GM23338 (cell line): ENCODE results near the gene OTOA. TPM values are rescaled to one million over a fixed set of nuclear protein-coding genes. Genes with fewer than 3 reads are reported as not detected.
"Not testable (repeated sequence)": the region's sequence is repeated elsewhere in the genome, so short reads cannot be mapped to it uniquely, and the experiment has no call there.

Source experiments
- ATAC-seq: fragments of 200-7000 bp; cut with Tn5 transposase; 3 replicates; pipeline ENCODE4 v1.9.1; 2020
- DNase-seq: peaks from one replicate; pipeline ENCODE4 v3.0.0-alpha.2; 2015; ENCODE audit warnings: low spot score
- H2AFZ ChIP-seq: fragments of 200-600 bp; sonication (generic); 2 replicates; pipeline ENCODE4 v1.8.0; 2016; ENCODE audit warnings: antibody characterized with exemption, mild to moderate bottlenecking, moderate library complexity
- H3F3A ChIP-seq: fragments of 200-600 bp; sonication (generic); replicated peaks from 2 replicates; pipeline ENCODE4 v1.8.0; 2017; ENCODE audit warnings: antibody characterized with exemption, mixed run types, low read depth
- H3K27ac ChIP-seq: fragments of 200-600 bp; sonication (generic); 2 replicates; pipeline ENCODE4 v1.6.1; 2016; ENCODE audit warnings: low read depth
- H3K27me3 ChIP-seq: fragments of 200-600 bp; sonication (generic); 2 replicates; pipeline ENCODE4 v1.8.0; 2016; ENCODE audit warnings: mild to moderate bottlenecking, mixed run types, moderate library complexity; ENCODE audit not compliant: insufficient read depth
- H3K36me3 ChIP-seq: fragments of 200-600 bp; sonication (generic); 2 replicates; pipeline ENCODE4 v1.8.0; 2016; ENCODE audit warnings: mild to moderate bottlenecking; ENCODE audit not compliant: insufficient read depth
- H3K4me1 ChIP-seq: fragments of 200-600 bp; sonication (generic); 2 replicates; pipeline ENCODE4 v1.8.0; 2016; ENCODE audit warnings: mild to moderate bottlenecking, moderate library complexity; ENCODE audit not compliant: insufficient read depth
- H3K4me2 ChIP-seq: fragments of 200-600 bp; sonication (generic); 2 replicates; pipeline ENCODE4 v1.7.1; 2017; ENCODE audit warnings: mixed run types
- H3K4me3 ChIP-seq: fragments of 200-600 bp; sonication (generic); 2 replicates; pipeline ENCODE4 v1.6.1; 2016; ENCODE audit warnings: mixed run types
- H3K79me2 ChIP-seq: fragments of 200-600 bp; sonication (generic); replicated peaks from 2 replicates; pipeline ENCODE4 v1.8.0; 2017; ENCODE audit warnings: mild to moderate bottlenecking; ENCODE audit not compliant: insufficient read depth
- H3K9me2 ChIP-seq: fragments of 200-600 bp; sonication (generic); 2 replicates; pipeline ENCODE4 v1.8.0; 2017; ENCODE audit not compliant: insufficient read depth
- H4K20me1 ChIP-seq: fragments of 200-600 bp; sonication (generic); replicated peaks from 2 replicates; pipeline ENCODE4 v1.8.0; 2017; ENCODE audit warnings: mild to moderate bottlenecking; ENCODE audit not compliant: insufficient read depth
- H3K27ac Mint-ChIP-seq: 2 replicates; pipeline ENCODE4 v1.8.0; 2020; ENCODE audit warnings: inconsistent platforms, mild to moderate bottlenecking, moderate library complexity, mixed read lengths
- H3K27me3 Mint-ChIP-seq: 3 replicates; pipeline ENCODE4 v1.8.0; 2022; ENCODE audit warnings: low read depth, mild to moderate bottlenecking, moderate library complexity, mixed read lengths, inconsistent platforms; ENCODE audit not compliant: insufficient read depth, poor library complexity
- H3K36me3 Mint-ChIP-seq: 3 replicates; pipeline ENCODE4 v1.8.0; 2021; ENCODE audit warnings: low read depth, mild to moderate bottlenecking, inconsistent platforms, moderate library complexity, mixed read lengths
- H3K4me1 Mint-ChIP-seq: 3 replicates; pipeline ENCODE4 v1.8.0; 2020; ENCODE audit warnings: mild to moderate bottlenecking, inconsistent platforms, mixed read lengths
- H3K4me3 Mint-ChIP-seq: 3 replicates; pipeline ENCODE4 v1.8.0; 2021; ENCODE audit warnings: moderate library complexity, mild to moderate bottlenecking, inconsistent platforms, mixed read lengths
- H3K9me3 Mint-ChIP-seq: 3 replicates; pipeline ENCODE4 v1.8.0; 2020; ENCODE audit warnings: moderate library complexity, mild to moderate bottlenecking, inconsistent platforms, mixed read lengths
- CTCF ChIP-seq, 2 experiments: fragments of 200-600 bp in 1 of 2; sonication (generic) in 1 of 2; conservative IDR thresholded peaks; 2 replicates each; pipeline versions ENCODE4 v1.5.1 to v1.6.1; 2016 to 2017; ENCODE audit warnings: antibody characterized with exemption in 2 of 2, low read depth in 2 of 2, mild to moderate bottlenecking in 2 of 2, moderate library complexity in 1 of 2
- ETS1 ChIP-seq: IDR thresholded peaks from 2 replicates; pipeline ENCODE4 v1.6.1; 2016; ENCODE audit warnings: antibody characterized with exemption
- EZH2 ChIP-seq: fragments of 200-600 bp; sonication (generic); IDR thresholded peaks from one replicate; pipeline ENCODE4 v1.8.0; 2017; ENCODE audit warnings: antibody characterized with exemption, mild to moderate bottlenecking, low read depth; ENCODE audit not compliant: unreplicated experiment
- REST ChIP-seq: IDR thresholded peaks from one replicate; pipeline ENCODE4 v1.6.1; 2018; ENCODE audit warnings: antibody characterized with exemption; ENCODE audit not compliant: unreplicated experiment
- polyA plus RNA-seq: library from polyadenylated mRNA; unstranded; fragments of >200 nt; fragmentation: Nextera tagmentation; extraction: Ambion mirVana; gene quantifications from 2 replicates; pipeline ENCODE4 v1.2.1, GENCODE V29; 2016
- total RNA-seq: library from RNA; depleted of rRNA; stranded (reverse); fragments of >200 nt; shearing (Covaris generic); gene quantifications from 2 replicates; pipeline ENCODE4 v1.2.3, GENCODE V29; 2014

OTOA gene
- total and polyA plus RNA-seq, 2 experiments from 2014 or later, result 0.16 to 0.17 TPM

- no peaks in the 10 kb centered on the region for H3K9me3 Mint-ChIP-seq
- no peak overlapping the region for H3K27ac Mint-ChIP-seq
Observed at GRCh38 chr16:21713549-21714368, 50.0 kb downstream of the OTOA start.

GRCh38 chr16:21714369-21714618 lies 50.5 kb downstream of the OTOA start:
- DNase-seq, ATAC-seq, H3K36me3 Mint-ChIP-seq, H3K27ac ChIP-seq, H3K4me1 Mint-ChIP-seq, H3K27me3 ChIP-seq, H3K9me3 Mint-ChIP-seq, H3K4me3 ChIP-seq, H3K4me2 ChIP-seq, H3K27ac Mint-ChIP-seq, H3K4me3 Mint-ChIP-seq, H3K36me3 ChIP-seq, H2AFZ ChIP-seq, H3K79me2 ChIP-seq, H4K20me1 ChIP-seq, H3K9me2 ChIP-seq, H3K4me1 ChIP-seq, H3F3A ChIP-seq, H3K27me3 Mint-ChIP-seq: not testable (repeated sequence)

More at GRCh38 chr16:21713549-21714368, 50.0 kb downstream of the OTOA start:
- TF ChIP-seq CTCF (conservative IDR thresholded peaks at IDR 0.05; ENCODE audit: low read depth in 2 of 2) (no peak), EZH2 (no peak), REST (no peak), ETS1 (no peak)
- H3K27ac ChIP-seq, result no peak overlapping the region
- no peaks in the 10 kb centered on the region for H3K79me2 ChIP-seq
- no peak overlapping the region for H3K4me3 ChIP-seq
- peaks cover 3% of the 10 kb centered on the region for H3K27me3 Mint-ChIP-seq
- ATAC-seq, result no peak
- no peak overlapping the region for H2AFZ ChIP-seq
- no peaks in the 10 kb centered on the region for H3K36me3 Mint-ChIP-seq
- no peaks in the 10 kb centered on the region for H3K4me1 ChIP-seq
- H3K36me3 ChIP-seq, result no peaks in the 10 kb centered on the region
- H3K4me2 ChIP-seq, result no peak overlapping the region
- H3K27me3 ChIP-seq, result no peaks in the 10 kb centered on the region
- H3K4me1 Mint-ChIP-seq, result no peaks in the 10 kb centered on the region
- no peak for DNase-seq
- H3K9me2 ChIP-seq, result no peaks in the 10 kb centered on the region
- no peak overlapping the region for H3K4me3 Mint-ChIP-seq
- no peaks in the 10 kb centered on the region for H3F3A ChIP-seq
- H4K20me1 ChIP-seq, result no peaks in the 10 kb centered on the region
